GM12891 (cell line): ENCODE results near the gene CSNK2A3.

Experiments
- PAX5 ChIP-seq: IDR thresholded peaks from 2 replicates; pipeline ENCODE4 v1.6.1; 2011; ENCODE audit warnings: low read length, moderate library complexity, mild to moderate bottlenecking; ENCODE audit not compliant: insufficient read depth, severe bottlenecking
- POLR2A ChIP-seq: IDR thresholded peaks from 2 replicates; pipeline ENCODE4 v1.6.1; 2011; ENCODE audit warnings: low read depth, low read length, control low read depth
- POLR2AphosphoS5 ChIP-seq: IDR thresholded peaks from 2 replicates; pipeline ENCODE4 v1.6.1; 2011; ENCODE audit warnings: low read depth, low read length, control low read depth
- TAF1 ChIP-seq: IDR thresholded peaks from 2 replicates; pipeline ENCODE4 v1.6.1; 2011; ENCODE audit warnings: low read depth, low read length, control low read depth

GRCh38 chr11:11383995-11384394 lies 30.9 kb upstream of the CSNK2A3 start:
- TF ChIP-seq POLR2A (no peak), POLR2AphosphoS5 (no peak), TAF1 (no peak), PAX5 (no peak)
